Loucy (cell line): ENCODE results near the gene GPC3.
"Not testable (repeated sequence)": the region's sequence is repeated elsewhere in the genome, so short reads cannot be mapped to it uniquely, and the experiment has no call there.

Source experiments
- H2AFZ ChIP-seq: fragments of 200-600 bp; sonication (generic); 2 replicates; pipeline ENCODE4 v1.6.0; 2016; ENCODE audit warnings: antibody characterized with exemption, mild to moderate bottlenecking, low read length, moderate library complexity
- H3F3A ChIP-seq: fragments of 200-600 bp; 2 replicates; pipeline ENCODE4 v1.6.0; 2016; ENCODE audit warnings: antibody characterized with exemption, low read depth, mild to moderate bottlenecking
- H3K27me3 ChIP-seq: fragments of 200-600 bp; sonication (generic); 2 replicates; pipeline ENCODE4 v1.6.1; 2014; ENCODE audit warnings: low read length, mild to moderate bottlenecking; ENCODE audit not compliant: insufficient read depth, poor library complexity, severe bottlenecking
- H3K36me3 ChIP-seq: fragments of 200-600 bp; sonication (generic); 2 replicates; pipeline ENCODE4 v1.6.1; 2016; ENCODE audit warnings: low read length; ENCODE audit not compliant: insufficient read depth
- H3K4me1 ChIP-seq: fragments of 200-600 bp; sonication (generic); 2 replicates; pipeline ENCODE4 v1.5.1; 2014; ENCODE audit warnings: low read length, mild to moderate bottlenecking; ENCODE audit not compliant: insufficient read depth, poor library complexity, severe bottlenecking
- H3K4me2 ChIP-seq: fragments of 200-600 bp; sonication (generic); 2 replicates; pipeline ENCODE4 v1.6.0; 2014; ENCODE audit warnings: antibody characterized with exemption, low read length, low read depth, mild to moderate bottlenecking; ENCODE audit not compliant: poor library complexity, severe bottlenecking
- H3K4me3 ChIP-seq: fragments of 200-600 bp; sonication (generic); 2 replicates; pipeline ENCODE4 v1.5.1; 2014; ENCODE audit warnings: low read length, mild to moderate bottlenecking, mixed read lengths; ENCODE audit not compliant: poor library complexity, severe bottlenecking
- H3K79me2 ChIP-seq: fragments of 200-600 bp; sonication (generic); 2 replicates; pipeline ENCODE4 v1.6.1; 2014; ENCODE audit warnings: low read length; ENCODE audit not compliant: insufficient read depth
- H3K9ac ChIP-seq: fragments of 200-600 bp; sonication (generic); 2 replicates; pipeline ENCODE4 v1.6.0; 2014; ENCODE audit warnings: mild to moderate bottlenecking, low read depth, low read length, moderate library complexity; ENCODE audit not compliant: poor library complexity, severe bottlenecking
- H3K9me2 ChIP-seq: fragments of 200-600 bp; sonication (generic); replicated peaks from 2 replicates; pipeline ENCODE4 v1.6.1; 2016; ENCODE audit warnings: low read depth, low read length, mixed read lengths
- H3K9me3 ChIP-seq: fragments of 200-600 bp; sonication (generic); 2 replicates; pipeline ENCODE4 v1.6.1; 2014; ENCODE audit warnings: mild to moderate bottlenecking, antibody characterized with exemption, low read length, low read depth; ENCODE audit not compliant: insufficient read depth
- H4K20me1 ChIP-seq: fragments of 200-600 bp; sonication (generic); 2 replicates; pipeline ENCODE4 v1.6.0; 2014; ENCODE audit warnings: antibody characterized with exemption, low read length, mild to moderate bottlenecking; ENCODE audit not compliant: insufficient read depth, poor library complexity, severe bottlenecking
- EZH2phosphoT487 ChIP-seq: fragments of 200-600 bp; IDR thresholded peaks from 2 replicates; pipeline ENCODE4 v1.6.1; 2018; ENCODE audit warnings: antibody characterized with exemption, mild to moderate bottlenecking, moderate library complexity, borderline replicate concordance
- TF ChIP-seq, protein P1 (sequence below): fragments of 200-600 bp; sonication (generic); conservative IDR thresholded peaks from 2 replicates; pipeline ENCODE4 v1.5.1; 2014; ENCODE audit warnings: mild to moderate bottlenecking, antibody characterized with exemption, low read length

The GPC3 gene

GRCh38 chrX:133905305-133905704, 80.1 kb downstream of the GPC3 start:
- no peaks in the 10 kb centered on the region for H3K36me3 ChIP-seq
- H3K4me2 ChIP-seq, result no peak overlapping the region
- no peak overlapping the region for H3K4me3 ChIP-seq
- H3K4me1 ChIP-seq, result no peaks in the 10 kb centered on the region
- H3K9ac ChIP-seq, result no peak overlapping the region
- no peaks in the 10 kb centered on the region for H3K27me3 ChIP-seq
- no peaks in the 10 kb centered on the region for H3K9me2 ChIP-seq
- H3K79me2 ChIP-seq, result no peaks in the 10 kb centered on the region
- TF ChIP-seq EZH2phosphoT487, result no peak
- TF ChIP-seq, protein P1, sequence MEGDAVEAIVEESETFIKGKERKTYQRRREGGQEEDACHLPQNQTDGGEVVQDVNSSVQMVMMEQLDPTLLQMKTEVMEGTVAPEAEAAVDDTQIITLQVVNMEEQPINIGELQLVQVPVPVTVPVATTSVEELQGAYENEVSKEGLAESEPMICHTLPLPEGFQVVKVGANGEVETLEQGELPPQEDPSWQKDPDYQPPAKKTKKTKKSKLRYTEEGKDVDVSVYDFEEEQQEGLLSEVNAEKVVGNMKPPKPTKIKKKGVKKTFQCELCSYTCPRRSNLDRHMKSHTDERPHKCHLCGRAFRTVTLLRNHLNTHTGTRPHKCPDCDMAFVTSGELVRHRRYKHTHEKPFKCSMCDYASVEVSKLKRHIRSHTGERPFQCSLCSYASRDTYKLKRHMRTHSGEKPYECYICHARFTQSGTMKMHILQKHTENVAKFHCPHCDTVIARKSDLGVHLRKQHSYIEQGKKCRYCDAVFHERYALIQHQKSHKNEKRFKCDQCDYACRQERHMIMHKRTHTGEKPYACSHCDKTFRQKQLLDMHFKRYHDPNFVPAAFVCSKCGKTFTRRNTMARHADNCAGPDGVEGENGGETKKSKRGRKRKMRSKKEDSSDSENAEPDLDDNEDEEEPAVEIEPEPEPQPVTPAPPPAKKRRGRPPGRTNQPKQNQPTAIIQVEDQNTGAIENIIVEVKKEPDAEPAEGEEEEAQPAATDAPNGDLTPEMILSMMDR, result no peak
- no peaks in the 10 kb centered on the region for H4K20me1 ChIP-seq
- no peak overlapping the region for H2AFZ ChIP-seq
- no peaks in the 10 kb centered on the region for H3K9me3 ChIP-seq
- no peaks in the 10 kb centered on the region for H3F3A ChIP-seq

GRCh38 chrX:133897593-133898163, 87.7 kb downstream of the GPC3 start:
- no peaks in the 10 kb centered on the region for H3K79me2 ChIP-seq
- no peaks in the 10 kb centered on the region for H4K20me1 ChIP-seq
- H3F3A ChIP-seq, result no peaks in the 10 kb centered on the region
- no peaks in the 10 kb centered on the region for H3K9me3 ChIP-seq
- H3K4me3 ChIP-seq, result no peak overlapping the region
- H3K9ac ChIP-seq, result no peak overlapping the region
- no peak overlapping the region for H2AFZ ChIP-seq
- no peaks in the 10 kb centered on the region for H3K4me1 ChIP-seq
- TF ChIP-seq, protein P1, result no peak
- TF ChIP-seq EZH2phosphoT487, result no peak
- no peaks in the 10 kb centered on the region for H3K27me3 ChIP-seq
- H3K36me3 ChIP-seq, result no peaks in the 10 kb centered on the region
- H3K4me2 ChIP-seq, result no peak overlapping the region
- no peaks in the 10 kb centered on the region for H3K9me2 ChIP-seq

- Histone ChIP-seq H3K4me3 (no peak overlapping the region), H3K9ac (no peak overlapping the region), H3K9me3 (no peaks in the 10 kb centered on the region), H4K20me1 (no peaks in the 10 kb centered on the region), H3F3A (no peaks in the 10 kb centered on the region), H3K79me2 (no peaks in the 10 kb centered on the region), H3K27me3 (no peaks in the 10 kb centered on the region), H3K4me1 (no peaks in the 10 kb centered on the region), H3K36me3 (no peaks in the 10 kb centered on the region), H3K9me2 (no peaks in the 10 kb centered on the region), H3K4me2 (no peak overlapping the region), H2AFZ (no peak overlapping the region)
- TF ChIP-seq EZH2phosphoT487, result no peak
Observed at GRCh38 chrX:133892337-133892736, 93.1 kb downstream of the GPC3 start.

DNA sequence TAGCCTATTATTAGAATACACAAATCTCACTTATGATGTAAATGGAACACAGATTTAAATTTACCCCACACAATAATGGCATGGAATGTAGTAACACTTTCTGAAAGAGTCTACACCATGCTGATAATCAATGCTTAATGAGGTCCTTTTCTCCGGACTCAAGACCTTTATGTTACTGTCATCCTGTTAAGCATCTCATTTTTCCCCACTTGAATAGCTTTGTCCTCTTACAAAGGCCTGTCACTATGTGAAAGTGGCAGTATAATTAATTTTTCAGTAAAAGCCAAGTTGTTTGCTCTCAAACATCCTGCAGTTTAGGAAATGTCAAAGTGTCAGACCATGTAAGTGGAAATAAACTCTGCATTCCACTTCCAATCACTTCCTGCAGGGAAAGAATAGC, 96.4 kb downstream of the GPC3 start:
- no peak overlapping the region for H2AFZ ChIP-seq
- H3K4me3 ChIP-seq, result no peak overlapping the region
- no peaks in the 10 kb centered on the region for H3K27me3 ChIP-seq
- no peaks in the 10 kb centered on the region for H3K36me3 ChIP-seq
- no peaks in the 10 kb centered on the region for H4K20me1 ChIP-seq
- no peaks in the 10 kb centered on the region for H3F3A ChIP-seq
- no peaks in the 10 kb centered on the region for H3K9me2 ChIP-seq
- no peaks in the 10 kb centered on the region for H3K4me1 ChIP-seq
- H3K4me2 ChIP-seq, result no peak overlapping the region
- no peaks in the 10 kb centered on the region for H3K9me3 ChIP-seq
- H3K79me2 ChIP-seq, result no peaks in the 10 kb centered on the region
- TF ChIP-seq EZH2phosphoT487, result no peak
- TF ChIP-seq, protein P1, result no peak
- H3K9ac ChIP-seq, result no peak overlapping the region

DNA sequence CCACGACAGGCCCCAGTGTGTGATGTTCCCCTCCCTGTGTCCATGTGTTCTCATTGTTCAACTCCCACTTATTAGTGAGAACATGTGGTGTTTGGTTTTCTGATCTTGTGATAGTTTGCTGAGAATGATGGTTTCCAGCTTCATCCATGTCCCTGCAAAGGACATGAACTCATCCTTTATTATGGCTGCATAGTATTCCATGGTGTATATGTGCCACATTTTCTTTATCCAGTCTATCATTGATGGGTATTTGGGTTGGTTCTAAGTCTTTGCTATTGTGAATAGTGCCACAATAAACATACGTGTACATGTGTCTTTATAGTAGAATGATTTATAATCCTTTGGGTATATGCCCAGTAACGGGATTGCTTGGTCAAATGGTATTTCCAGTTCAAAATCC, 97.3 kb downstream of the GPC3 start:
- H4K20me1 ChIP-seq, H3K9me3 ChIP-seq, H3K36me3 ChIP-seq, H3K9ac ChIP-seq, H3K79me2 ChIP-seq, H3K4me3 ChIP-seq, H3F3A ChIP-seq, H3K9me2 ChIP-seq, H3K4me2 ChIP-seq, H3K27me3 ChIP-seq, H2AFZ ChIP-seq, H3K4me1 ChIP-seq: not testable (repeated sequence)
